Fibroblast of skin of right biceps (primary cell): ENCODE measurements around the gene APBB2.
"Not testable (repeated sequence)": the region's sequence is repeated elsewhere in the genome, so short reads cannot be mapped to it uniquely, and the experiment has no call there.

ENCODE experiments used
- DNase-seq: peaks from one replicate; pipeline ENCODE4 v3.0.0-alpha.2; 2013

The APBB2 gene

DNA sequence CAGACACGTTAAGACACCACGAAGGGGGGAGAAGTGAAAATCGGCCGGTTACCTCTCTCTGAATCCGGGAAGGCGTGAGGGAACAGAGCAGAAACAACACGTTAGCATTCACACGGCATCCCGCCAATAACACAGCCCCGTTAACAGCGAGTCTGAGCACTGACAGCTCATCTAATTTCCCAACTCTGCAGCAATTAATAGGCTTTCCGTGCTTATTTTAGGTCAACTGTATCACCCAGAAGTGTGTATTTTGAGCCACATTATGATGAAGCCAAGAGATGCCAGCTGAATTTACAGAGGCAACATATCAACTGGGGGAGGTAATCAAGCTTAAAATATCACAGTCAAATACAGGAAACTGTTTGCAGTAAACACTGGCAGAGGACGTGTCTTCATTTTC is 372.0 kb downstream of the APBB2 start:
- DNase-seq, result no peak

- peak; percentile 89 for DNase-seq
These were observed 373.3 kb downstream of the APBB2 start for GRCh38 chr4:40840985-40841571.

GRCh38 chr4:40840255-40840984 is 373.9 kb downstream of the APBB2 start:
- DNase-seq, result no peak

DNA sequence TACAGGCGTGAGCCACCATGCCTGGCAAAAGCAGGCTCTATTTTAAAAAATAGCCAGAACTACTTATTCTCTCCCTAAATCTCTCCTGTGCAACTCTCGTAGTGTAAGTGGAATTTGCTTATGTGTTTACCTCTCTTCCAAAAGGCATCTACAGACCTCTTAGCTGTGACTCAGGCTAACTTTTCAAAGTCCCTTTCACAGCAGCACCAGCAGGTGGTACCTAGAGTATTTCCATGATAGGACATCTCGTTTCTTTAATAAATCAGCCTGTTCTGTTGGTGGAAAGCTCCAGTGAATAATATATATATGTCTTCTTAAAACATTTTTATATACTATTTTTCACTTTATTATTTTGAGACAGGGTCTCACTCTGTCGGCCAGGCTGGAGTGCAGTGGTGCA is 375.6 kb downstream of the APBB2 start:
- DNase-seq, result no peak

DNA sequence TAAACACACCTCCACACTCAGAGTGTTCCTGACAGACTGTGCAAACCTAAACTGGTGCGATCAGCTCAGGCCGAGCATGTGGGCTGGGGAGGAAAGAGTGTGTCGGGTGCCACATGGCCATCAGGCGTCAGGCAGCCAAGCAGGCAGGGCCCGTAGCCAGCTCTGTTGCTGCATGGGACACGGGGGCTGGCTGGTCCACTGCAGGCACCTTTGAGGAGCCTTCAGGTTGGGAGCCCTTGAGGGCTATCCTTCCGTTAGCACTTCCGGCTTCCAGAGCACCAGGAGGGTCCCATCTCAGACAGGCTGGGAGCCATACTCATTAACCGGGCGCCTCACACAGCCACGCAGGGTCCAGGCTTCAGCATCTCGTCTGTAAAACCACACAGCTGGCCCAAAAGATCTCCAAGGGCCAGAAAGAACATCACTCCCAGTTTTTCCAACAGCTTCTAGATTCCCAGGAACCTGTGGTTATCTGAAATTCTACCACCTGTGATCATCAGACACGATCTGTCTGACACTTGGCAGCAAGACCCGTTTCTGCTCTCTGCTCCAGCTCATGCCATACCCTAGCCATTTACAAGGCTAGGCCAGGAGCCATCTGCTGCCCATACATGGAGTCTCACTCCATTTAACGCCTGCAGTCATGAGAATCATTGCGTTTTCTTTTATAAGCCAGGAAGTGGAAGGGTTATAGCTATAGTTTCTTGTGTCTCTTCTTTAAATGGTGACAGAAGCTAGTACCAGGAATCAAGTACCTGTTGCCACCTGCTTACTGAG is 377.1 kb downstream of the APBB2 start:
- DNase-seq, result no peak

DNA sequence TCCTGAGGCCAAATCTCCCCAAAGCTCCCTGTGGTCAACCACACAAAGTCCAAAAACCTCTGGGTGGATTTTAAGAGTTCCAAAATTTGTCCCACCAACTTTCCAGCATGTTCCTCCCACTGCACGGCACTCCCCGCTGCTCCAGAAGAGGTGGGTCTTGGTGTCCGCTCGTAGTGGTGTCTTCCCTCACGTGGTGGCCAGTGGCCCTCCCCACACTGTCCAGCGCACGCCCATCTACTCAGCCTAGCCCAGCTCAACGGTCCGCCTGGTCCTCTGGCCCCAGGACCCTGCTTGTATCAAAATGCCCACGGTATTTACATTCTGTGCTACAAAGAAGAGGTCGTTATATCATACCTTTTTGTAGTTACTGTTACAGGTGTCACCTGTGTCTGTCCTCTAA is 381.1 kb downstream of the APBB2 start:
- DNase-seq, result no peak

- DNase-seq, result no peak
These were observed 382.2 kb downstream of the APBB2 start for GRCh38 chr4:40832175-40832574.

- DNase-seq, result no peak
These were observed 383.0 kb downstream of the APBB2 start for GRCh38 chr4:40831146-40831907.

DNA sequence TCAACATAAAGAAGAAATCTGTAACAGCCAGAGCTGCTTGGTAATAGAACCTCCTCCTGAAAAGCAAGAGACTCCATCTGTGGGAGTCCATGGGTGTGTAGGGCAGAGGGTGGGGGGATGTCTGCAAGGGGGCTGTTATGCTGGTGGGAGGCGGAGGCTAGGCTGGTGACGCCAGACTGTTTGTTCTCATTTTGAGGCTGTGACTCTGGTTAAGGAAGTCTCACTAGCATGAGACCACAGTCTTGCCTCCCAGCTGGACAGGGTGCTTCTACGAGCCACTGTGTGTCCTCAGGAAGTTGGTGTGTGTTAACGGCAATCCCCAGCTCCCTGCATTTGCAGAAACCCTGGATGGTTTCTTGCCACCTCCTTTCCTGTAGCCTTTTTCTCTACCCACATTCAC is 384.8 kb downstream of the APBB2 start:
- no peak for DNase-seq

DNA sequence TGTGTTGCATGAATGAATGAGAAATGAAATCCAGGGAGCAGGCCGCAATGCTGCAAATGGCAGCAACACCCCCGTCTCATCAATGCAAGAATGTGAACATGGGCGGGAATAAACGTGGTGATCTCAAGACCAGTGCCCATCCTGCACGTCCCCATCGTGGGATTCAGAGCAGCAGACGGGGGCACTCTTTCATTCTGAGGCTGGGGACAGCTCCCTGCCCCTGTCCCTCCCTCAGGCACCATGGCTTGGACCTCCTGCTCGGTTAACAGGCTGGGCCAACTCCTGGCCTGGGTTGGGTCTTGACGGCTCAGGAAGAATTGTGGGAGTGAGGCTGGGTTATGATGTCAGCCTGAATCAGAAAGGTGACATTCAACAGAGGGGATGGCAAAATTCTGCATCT is 385.7 kb downstream of the APBB2 start:
- no peak for DNase-seq

GRCh38 chr4:40827758-40828157 is 386.6 kb downstream of the APBB2 start:
- peak; percentile 8 for DNase-seq

DNA sequence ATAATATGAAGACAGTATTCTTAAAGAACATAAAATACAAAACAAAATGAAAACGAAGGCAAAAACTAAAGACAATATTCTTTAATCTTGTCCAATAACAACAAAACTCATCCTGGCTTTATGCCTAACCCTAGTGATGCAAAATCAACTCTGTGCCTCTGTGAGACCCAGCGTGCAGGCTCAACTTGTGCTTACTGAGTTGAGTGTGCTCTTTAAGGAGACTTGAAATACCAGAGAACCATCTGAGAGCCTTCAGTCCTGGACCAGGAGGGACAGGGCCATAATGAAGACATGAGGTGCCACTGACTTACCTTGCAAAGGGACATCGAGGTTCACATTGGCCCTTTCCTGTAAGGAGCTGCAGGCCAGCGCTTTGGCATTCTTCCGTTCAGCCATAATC is 387.5 kb downstream of the APBB2 start:
- DNase-seq, result no peak

DNA sequence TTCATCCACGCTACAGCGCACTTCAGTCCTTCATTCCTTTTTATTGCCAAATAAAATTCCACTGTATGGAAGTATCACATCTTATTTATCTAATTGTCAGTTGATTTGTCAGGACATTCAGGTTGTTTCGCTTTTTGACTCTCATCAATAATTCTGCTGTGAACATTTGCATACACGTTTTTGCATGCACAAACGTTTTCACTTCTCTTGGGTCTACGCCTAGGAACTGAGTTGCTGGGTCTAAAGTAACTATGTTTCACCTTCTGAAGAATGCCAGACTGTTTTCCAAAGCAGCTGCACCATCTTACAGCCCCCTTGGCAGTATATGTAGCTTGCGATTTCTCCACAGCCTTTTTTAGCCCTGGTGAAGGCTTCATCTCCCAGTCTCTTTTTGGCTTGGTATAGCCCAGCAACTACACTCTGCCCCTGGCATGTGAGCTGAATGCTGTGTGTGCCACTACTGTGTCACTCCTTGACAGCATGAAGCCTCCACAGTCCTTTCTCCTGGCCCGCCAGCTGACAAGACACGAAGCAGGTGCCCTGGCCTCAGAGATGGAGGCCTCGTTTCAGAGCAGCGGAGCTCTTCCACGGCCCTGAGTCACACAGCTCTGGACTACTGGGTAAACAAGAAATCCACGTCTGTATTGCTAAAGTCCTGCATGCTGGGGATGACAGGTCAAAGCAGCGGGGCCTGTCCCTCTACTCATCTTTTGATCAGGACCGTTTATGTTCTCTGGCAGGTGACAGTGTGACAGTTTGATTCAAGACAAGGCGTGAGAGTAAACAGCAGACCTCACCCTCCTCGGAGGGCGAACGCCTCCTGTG is 389.1 kb downstream of the APBB2 start:
- no peak for DNase-seq

- no peak for DNase-seq
These were observed 391.7 kb downstream of the APBB2 start for GRCh38 chr4:40822420-40823166.

- DNase-seq, result no peak
These were observed 394.2 kb downstream of the APBB2 start for GRCh38 chr4:40820101-40820500.

GRCh38 chr4:40817157-40817556 is 397.2 kb downstream of the APBB2 start:
- not testable (repeated sequence) for DNase-seq

DNA sequence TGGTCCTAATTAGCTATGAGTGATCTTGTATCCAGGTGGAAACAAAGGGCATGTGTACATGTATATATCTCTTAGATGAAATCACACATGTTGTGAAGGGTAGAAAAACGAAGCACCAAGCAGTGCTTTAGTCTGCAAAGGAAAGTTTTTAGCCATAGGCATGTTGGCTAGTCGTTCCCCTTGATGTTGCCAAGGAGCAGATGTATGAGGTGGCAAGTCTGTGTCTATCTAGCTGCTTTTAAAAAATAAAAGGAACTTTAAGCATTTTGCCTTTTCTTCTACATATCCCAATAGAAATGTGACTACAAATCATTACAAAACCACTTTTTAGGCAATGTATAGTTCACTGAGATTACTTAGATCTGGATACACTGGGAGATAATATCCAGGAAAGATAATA is 401.5 kb downstream of the APBB2 start:
- no peak for DNase-seq

- DNase-seq, result peak; percentile 4
These were observed 402.0 kb downstream of the APBB2 start for GRCh38 chr4:40812386-40812785.

DNA sequence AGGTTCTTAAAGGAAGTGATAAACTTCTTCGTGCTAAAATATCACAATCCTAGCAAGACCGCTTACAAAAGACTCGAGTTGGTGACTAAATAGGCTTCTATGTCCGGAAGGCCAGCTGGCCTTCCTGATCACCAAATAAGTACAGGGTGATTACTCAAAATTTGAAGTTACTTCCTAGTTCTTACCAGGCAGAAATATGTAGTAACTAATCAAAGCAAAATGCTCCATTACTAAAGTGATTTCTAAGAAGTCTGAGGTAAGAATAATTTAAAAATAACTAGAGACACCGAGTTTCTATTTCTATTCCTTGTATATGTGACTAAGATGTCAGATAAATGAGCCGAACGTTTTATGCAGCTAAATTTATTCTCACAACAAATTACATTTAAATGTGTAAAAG is 402.4 kb downstream of the APBB2 start:
- peak; percentile 2 for DNase-seq

DNA sequence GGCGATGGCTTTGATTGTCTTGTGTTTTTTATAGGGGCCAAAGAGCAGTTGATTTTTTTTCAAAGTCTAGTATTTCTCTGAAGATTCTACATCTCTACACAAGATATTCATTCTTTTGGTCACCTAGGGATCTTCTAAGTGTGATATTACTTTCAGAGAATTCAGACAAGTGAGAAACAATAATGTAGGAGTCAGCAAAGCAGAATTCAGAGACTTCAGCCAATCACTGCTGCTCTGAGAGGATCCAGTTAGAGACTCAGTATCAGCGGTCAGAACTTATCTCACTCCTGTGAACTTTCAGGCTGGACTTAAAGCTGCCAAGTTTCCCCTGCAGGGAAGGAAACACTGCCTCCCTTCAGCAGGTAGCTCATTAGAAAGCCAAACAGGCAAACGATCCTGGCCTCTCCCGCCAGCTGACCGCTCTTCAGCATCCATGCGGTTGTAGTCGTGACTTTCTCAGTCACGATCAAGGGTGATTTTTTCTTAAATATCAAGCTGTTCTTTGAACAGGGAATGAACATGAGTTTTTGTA is 405.4 kb downstream of the APBB2 start:
- no peak for DNase-seq

GRCh38 chr4:40804598-40804997 is 409.7 kb downstream of the APBB2 start:
- no peak for DNase-seq
